ENCODE measurements around the gene BAAT.

The BAAT gene

DNA sequence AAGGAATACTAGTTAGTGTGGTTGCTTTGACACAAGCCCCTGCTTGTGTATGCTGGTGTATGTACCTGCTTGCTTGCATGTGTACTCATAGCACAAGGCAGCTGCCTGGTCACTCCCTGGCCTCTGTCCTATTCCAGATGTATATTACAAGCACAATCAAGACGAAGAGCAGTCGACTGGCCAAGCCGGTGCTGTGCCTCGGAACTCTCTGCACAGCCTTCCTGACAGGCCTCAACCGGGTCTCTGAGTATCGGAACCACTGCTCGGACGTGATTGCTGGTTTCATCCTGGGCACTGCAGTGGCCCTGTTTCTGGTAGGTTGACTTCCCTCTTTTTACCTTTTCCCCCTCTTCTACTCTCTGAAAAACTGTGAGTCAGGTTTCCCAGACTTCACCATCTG lies 72.1 kb downstream of the BAAT start:
- TF ChIP-seq, protein P1, sequence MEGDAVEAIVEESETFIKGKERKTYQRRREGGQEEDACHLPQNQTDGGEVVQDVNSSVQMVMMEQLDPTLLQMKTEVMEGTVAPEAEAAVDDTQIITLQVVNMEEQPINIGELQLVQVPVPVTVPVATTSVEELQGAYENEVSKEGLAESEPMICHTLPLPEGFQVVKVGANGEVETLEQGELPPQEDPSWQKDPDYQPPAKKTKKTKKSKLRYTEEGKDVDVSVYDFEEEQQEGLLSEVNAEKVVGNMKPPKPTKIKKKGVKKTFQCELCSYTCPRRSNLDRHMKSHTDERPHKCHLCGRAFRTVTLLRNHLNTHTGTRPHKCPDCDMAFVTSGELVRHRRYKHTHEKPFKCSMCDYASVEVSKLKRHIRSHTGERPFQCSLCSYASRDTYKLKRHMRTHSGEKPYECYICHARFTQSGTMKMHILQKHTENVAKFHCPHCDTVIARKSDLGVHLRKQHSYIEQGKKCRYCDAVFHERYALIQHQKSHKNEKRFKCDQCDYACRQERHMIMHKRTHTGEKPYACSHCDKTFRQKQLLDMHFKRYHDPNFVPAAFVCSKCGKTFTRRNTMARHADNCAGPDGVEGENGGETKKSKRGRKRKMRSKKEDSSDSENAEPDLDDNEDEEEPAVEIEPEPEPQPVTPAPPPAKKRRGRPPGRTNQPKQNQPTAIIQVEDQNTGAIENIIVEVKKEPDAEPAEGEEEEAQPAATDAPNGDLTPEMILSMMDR (IDR thresholded peaks at IDR 0.05; ENCODE audit: low read depth, low read length): no peak

DNA sequence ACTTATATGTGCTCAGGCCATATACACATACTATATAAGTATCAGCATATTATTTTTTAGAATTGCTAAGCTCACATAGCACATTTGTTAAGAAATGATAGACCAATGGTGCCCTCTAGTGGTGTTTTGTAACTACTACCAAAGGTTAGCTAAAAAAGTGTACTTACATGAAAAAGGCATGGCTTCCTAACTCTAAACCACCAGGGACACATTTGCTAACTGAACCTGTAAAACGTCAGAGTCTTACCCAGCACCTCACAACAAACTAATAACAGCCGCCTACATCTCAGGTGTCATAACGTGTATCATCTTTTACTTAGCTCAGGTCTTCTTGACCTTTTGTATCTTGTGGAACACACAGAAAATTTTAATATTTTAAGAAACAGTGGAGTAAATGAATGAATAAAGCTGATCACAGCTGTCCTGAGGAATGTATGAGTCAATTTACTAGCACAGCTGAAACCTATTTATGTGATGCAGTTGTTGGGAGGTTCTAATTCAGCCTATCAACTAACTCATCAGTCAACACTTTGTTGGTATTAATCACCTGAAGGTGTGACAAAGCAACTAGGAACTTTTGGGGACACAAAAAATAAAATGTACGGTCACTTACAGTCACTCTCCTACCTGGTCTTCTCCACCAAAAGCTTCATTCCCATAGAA lies 72.9 kb downstream of the BAAT start:
- H3K4me3 ChIP-seq (ENCODE audit: low read depth, low read length): no peak overlapping the region
- TF ChIP-seq, protein P1 (IDR thresholded peaks at IDR 0.05; ENCODE audit: low read depth, low read length): peak; percentile 31; the same call in 1 of the 2 replicates

More for the DNA sequence above, 72.1 kb downstream of the BAAT start:
- H3K4me3 ChIP-seq (ENCODE audit: low read depth, low read length): no peak overlapping the region

DNA sequence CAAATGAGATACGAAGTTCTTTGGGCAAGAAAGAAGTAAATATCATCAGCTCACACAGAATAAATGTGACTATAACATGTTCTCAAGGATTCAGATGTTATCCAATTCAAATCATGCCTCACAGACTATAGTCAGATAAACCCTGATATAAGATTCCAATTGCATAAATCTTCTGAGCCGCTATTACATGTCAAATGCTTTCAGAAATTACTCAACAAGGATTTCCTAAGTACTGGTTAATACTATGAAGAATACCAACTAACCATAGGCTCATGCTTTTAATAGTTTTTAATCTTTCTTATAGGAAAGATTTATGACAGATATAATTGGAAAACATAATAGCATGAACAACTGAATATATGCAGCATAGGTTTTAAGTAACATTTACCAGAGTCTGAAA lies 73.6 kb downstream of the BAAT start:
- TF ChIP-seq, protein P1 (IDR thresholded peaks at IDR 0.05; ENCODE audit: low read depth, low read length): no peak
- H3K4me3 ChIP-seq (ENCODE audit: low read depth, low read length): no peak overlapping the region

Measured in WI38 (cell line).